Liver (tissue), 9 donors: ENCODE data around the gene LHFPL6. TPM values are rescaled to one million over a fixed set of nuclear protein-coding genes. Genes with fewer than 3 reads are reported as not detected.

Experiments used
- DNase-seq: peaks from one replicate; pipeline ENCODE4 v3.0.0-alpha.2; 2017; ENCODE audit warnings: low spot score
- H3K27ac ChIP-seq, 2 donors: one replicate each; pipeline ENCODE4 v1.7.0; 2013; ENCODE audit warnings: inconsistent platforms in 2 of 2, low read length in 2 of 2, control low read depth in 1 of 2, low read depth in 1 of 2, mild to moderate bottlenecking in 1 of 2
- H3K27me3 ChIP-seq, 4 donors: one replicate each; pipeline versions ENCODE4 v1.6.1 to v1.7.0; 2013; ENCODE audit warnings: low read length in 3 of 4, inconsistent platforms in 1 of 4, mild to moderate bottlenecking in 1 of 4, moderate library complexity in 1 of 4; ENCODE audit not compliant: control insufficient read depth in 4 of 4, insufficient read depth in 4 of 4
- H3K36me3 ChIP-seq, 4 donors: one replicate each; pipeline versions ENCODE4 v1.6.1 to v1.7.0; 2013; ENCODE audit warnings: low read length in 3 of 4, mild to moderate bottlenecking in 3 of 4, low read depth in 1 of 4, moderate library complexity in 1 of 4; ENCODE audit not compliant: control insufficient read depth in 4 of 4, insufficient read depth in 3 of 4
- H3K4me1 ChIP-seq, 4 donors: one replicate each; pipeline versions ENCODE4 v1.6.1 to v1.7.0; 2013; ENCODE audit warnings: low read length in 3 of 4, mild to moderate bottlenecking in 3 of 4, moderate library complexity in 1 of 4; ENCODE audit not compliant: control insufficient read depth in 4 of 4, insufficient read depth in 4 of 4
- H3K4me3 ChIP-seq, 3 donors: one replicate each; pipeline versions ENCODE4 v1.6.1 to v1.7.0; 2013; ENCODE audit warnings: low read length in 3 of 3, control low read depth in 1 of 3, low read depth in 1 of 3, mild to moderate bottlenecking in 1 of 3
- H3K9ac ChIP-seq, 2 donors: one replicate each; pipeline ENCODE4 v1.7.0; 2013; ENCODE audit warnings: low read length in 2 of 2, mild to moderate bottlenecking in 2 of 2, moderate library complexity in 2 of 2, control low read depth in 1 of 2, low read depth in 1 of 2
- H3K9me3 ChIP-seq, 4 donors: one replicate each; pipeline versions ENCODE4 v1.6.1 to v1.7.0; 2013; ENCODE audit warnings: low read length in 3 of 4; ENCODE audit not compliant: control insufficient read depth in 4 of 4
- ATF3 ChIP-seq: IDR thresholded peaks from 2 replicates; pipeline ENCODE4 v1.6.1; 2016; ENCODE audit warnings: antibody characterized with exemption
- CTCF ChIP-seq: fragments of 150-350 bp; IDR thresholded peaks from 2 replicates; pipeline ENCODE4 v1.5.1; 2017; ENCODE audit warnings: improper control_type of control experiment, low read depth, low read length; ENCODE audit not compliant: missing input control
- EGR1 ChIP-seq, 2 donors: IDR thresholded peaks; 2 replicates each; pipeline ENCODE4 v1.6.1; 2016 to 2018; ENCODE audit warnings: antibody characterized with exemption in 2 of 2, low read depth in 2 of 2
- FOXA2 ChIP-seq: IDR thresholded peaks from 2 replicates; pipeline ENCODE4 v1.6.1; 2016; ENCODE audit warnings: antibody characterized with exemption
- GABPA ChIP-seq, 2 donors: IDR thresholded peaks in 1 of 2; conservative IDR thresholded peaks in 1 of 2; 2 replicates each; pipeline ENCODE4 v1.6.1; 2016; ENCODE audit warnings: antibody characterized with exemption in 2 of 2, mild to moderate bottlenecking in 1 of 2, moderate library complexity in 1 of 2
- JUND ChIP-seq, 2 donors: IDR thresholded peaks; 2 replicates each; pipeline ENCODE4 v1.6.1; 2016; ENCODE audit warnings: antibody characterized with exemption in 2 of 2
- MAX ChIP-seq: IDR thresholded peaks from 2 replicates; pipeline ENCODE4 v1.6.1; 2016; ENCODE audit warnings: antibody characterized with exemption
- NR2F2 ChIP-seq: IDR thresholded peaks from 2 replicates; pipeline ENCODE4 v1.6.1; 2016; ENCODE audit warnings: antibody characterized with exemption
- RAD21 ChIP-seq, 2 donors: IDR thresholded peaks; 2 replicates each; pipeline ENCODE4 v1.6.1; 2016; ENCODE audit warnings: antibody characterized with exemption in 2 of 2, mild to moderate bottlenecking in 2 of 2
- RXRA ChIP-seq, 2 donors: IDR thresholded peaks; 2 replicates each; pipeline ENCODE4 v1.6.1; 2017 to 2018; ENCODE audit warnings: antibody characterized with exemption in 2 of 2, mild to moderate bottlenecking in 1 of 2
- SP1 ChIP-seq: IDR thresholded peaks from 2 replicates; pipeline ENCODE4 v1.6.1; 2018; ENCODE audit warnings: antibody characterized with exemption, mild to moderate bottlenecking
- TAF1 ChIP-seq: conservative IDR thresholded peaks from 2 replicates; pipeline ENCODE4 v1.6.1; 2016; ENCODE audit warnings: antibody characterized with exemption, mild to moderate bottlenecking
- YY1 ChIP-seq: IDR thresholded peaks from 2 replicates; pipeline ENCODE4 v1.6.1; 2016; ENCODE audit warnings: antibody characterized with exemption, mild to moderate bottlenecking
- WGBS: extraction: QIAGEN DNeasy Blood & Tissue Kit; methylation state at CpG from one replicate; pipeline ENCODE4 v1.1.7; 2013; 5-methylcytosine and 5-hydroxymethylcytosine counted together
- polyA plus RNA-seq, 2 donors: library from polyadenylated mRNA; stranded (reverse) in 1 of 2; unstranded in 1 of 2; fragments of 200-250 nt in 1 of 2; fragments of >200 nt in 1 of 2; fragmentation: Nextera tagmentation in 1 of 2; extraction: Ambion mirVana in 1 of 2; gene quantifications; one replicate each; pipeline versions ENCODE4 v1.2.1 to v1.2.3, GENCODE V29; 2013 to 2015
- total RNA-seq, 2 donors: library from RNA; depleted of rRNA; stranded (reverse); fragments of >200 nt; gene quantifications; one replicate each; pipeline ENCODE4 v1.2.3, GENCODE V29; 2014
- TF ChIP-seq, protein P1 (sequence below): IDR thresholded peaks from 2 replicates; pipeline ENCODE4 v1.6.1; 2016; ENCODE audit warnings: antibody characterized with exemption, mild to moderate bottlenecking
- TF ChIP-seq, protein P2 (sequence below): IDR thresholded peaks from 2 replicates; pipeline ENCODE4 v1.6.1; 2016; ENCODE audit warnings: antibody characterized with exemption
- donor health status: healthy.
- donor health status: healthy.
- donor health status: healthy.
- donor health status: healthy.
- donor health status: healthy.

LHFPL6 gene
- total and polyA plus RNA-seq, 4 donors: 2.6 to 8.3 (median 5.5) TPM

DNA sequence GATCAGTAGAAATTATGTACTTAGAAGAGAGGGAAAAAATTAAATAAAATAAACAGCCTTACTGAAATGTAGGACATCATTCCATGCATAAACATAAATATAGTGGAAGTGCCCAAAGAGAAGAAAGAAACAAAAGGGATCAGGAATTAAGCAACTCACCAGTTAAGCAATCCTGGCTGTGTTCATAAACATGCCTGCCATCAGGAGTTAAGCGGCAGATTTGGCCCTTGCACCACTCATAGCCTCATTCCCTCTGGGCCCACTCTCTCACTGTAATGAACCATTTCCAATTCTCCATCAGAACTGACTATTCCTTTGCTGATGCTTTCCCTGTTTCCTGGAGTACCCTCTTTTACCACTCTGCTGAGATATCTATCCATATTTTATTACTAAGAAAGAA is 281.4 kb downstream of the LHFPL6 start:
- Histone ChIP-seq H3K36me3 (no peaks in the 10 kb centered on the region), H3K27me3 (no peaks in the 10 kb centered on the region), H3K4me3 (no peak overlapping the region), H3K4me1 (no peaks in the 10 kb centered on the region), H3K9me3 (no peaks in the 10 kb centered on the region), H3K9ac (no peak overlapping the region), H3K27ac (no peak overlapping the region)
- DNase-seq: no peak
- 51% methylated on average over 1 of the region's 1 CpG for WGBS
- TF ChIP-seq YY1 (no peak), RAD21 (IDR thresholded peaks at IDR 0.05) (no peak), RXRA (IDR thresholded peaks at IDR 0.05) (no peak), JUND (IDR thresholded peaks at IDR 0.05) (no peak), SP1 (no peak), MAX (no peak), CTCF (no peak), ATF3 (no peak)
- TF ChIP-seq, protein P1, sequence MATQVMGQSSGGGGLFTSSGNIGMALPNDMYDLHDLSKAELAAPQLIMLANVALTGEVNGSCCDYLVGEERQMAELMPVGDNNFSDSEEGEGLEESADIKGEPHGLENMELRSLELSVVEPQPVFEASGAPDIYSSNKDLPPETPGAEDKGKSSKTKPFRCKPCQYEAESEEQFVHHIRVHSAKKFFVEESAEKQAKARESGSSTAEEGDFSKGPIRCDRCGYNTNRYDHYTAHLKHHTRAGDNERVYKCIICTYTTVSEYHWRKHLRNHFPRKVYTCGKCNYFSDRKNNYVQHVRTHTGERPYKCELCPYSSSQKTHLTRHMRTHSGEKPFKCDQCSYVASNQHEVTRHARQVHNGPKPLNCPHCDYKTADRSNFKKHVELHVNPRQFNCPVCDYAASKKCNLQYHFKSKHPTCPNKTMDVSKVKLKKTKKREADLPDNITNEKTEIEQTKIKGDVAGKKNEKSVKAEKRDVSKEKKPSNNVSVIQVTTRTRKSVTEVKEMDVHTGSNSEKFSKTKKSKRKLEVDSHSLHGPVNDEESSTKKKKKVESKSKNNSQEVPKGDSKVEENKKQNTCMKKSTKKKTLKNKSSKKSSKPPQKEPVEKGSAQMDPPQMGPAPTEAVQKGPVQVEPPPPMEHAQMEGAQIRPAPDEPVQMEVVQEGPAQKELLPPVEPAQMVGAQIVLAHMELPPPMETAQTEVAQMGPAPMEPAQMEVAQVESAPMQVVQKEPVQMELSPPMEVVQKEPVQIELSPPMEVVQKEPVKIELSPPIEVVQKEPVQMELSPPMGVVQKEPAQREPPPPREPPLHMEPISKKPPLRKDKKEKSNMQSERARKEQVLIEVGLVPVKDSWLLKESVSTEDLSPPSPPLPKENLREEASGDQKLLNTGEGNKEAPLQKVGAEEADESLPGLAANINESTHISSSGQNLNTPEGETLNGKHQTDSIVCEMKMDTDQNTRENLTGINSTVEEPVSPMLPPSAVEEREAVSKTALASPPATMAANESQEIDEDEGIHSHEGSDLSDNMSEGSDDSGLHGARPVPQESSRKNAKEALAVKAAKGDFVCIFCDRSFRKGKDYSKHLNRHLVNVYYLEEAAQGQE: no peak
- TF ChIP-seq, protein P2, sequence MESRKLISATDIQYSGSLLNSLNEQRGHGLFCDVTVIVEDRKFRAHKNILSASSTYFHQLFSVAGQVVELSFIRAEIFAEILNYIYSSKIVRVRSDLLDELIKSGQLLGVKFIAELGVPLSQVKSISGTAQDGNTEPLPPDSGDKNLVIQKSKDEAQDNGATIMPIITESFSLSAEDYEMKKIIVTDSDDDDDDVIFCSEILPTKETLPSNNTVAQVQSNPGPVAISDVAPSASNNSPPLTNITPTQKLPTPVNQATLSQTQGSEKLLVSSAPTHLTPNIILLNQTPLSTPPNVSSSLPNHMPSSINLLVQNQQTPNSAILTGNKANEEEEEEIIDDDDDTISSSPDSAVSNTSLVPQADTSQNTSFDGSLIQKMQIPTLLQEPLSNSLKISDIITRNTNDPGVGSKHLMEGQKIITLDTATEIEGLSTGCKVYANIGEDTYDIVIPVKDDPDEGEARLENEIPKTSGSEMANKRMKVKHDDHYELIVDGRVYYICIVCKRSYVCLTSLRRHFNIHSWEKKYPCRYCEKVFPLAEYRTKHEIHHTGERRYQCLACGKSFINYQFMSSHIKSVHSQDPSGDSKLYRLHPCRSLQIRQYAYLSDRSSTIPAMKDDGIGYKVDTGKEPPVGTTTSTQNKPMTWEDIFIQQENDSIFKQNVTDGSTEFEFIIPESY: no peak

GRCh38 chr13:39318161-39318560 is 284.8 kb downstream of the LHFPL6 start:
- Histone ChIP-seq H3K27me3 (no peaks in the 10 kb centered on the region), H3K9me3 (no peaks in the 10 kb centered on the region), H3K4me1 (no peaks in the 10 kb centered on the region), H3K4me3 (no peak overlapping the region), H3K27ac (no peak overlapping the region), H3K36me3 (no peaks in the 10 kb centered on the region), H3K9ac (no peak overlapping the region)
- no peak for DNase-seq
- WGBS: 84% methylated on average over 1 of the region's 1 CpG
- TF ChIP-seq, protein P2: no peak
- TF ChIP-seq RXRA (IDR thresholded peaks at IDR 0.05) (no peak), FOXA2 (no peak), GABPA (IDR thresholded peaks at IDR 0.05 in 1 of 2, conservative IDR thresholded peaks at IDR 0.05 in 1 of 2) (no peak), CTCF (no peak), JUND (IDR thresholded peaks at IDR 0.05) (no peak), TAF1 (no peak), SP1 (no peak), RAD21 (IDR thresholded peaks at IDR 0.05) (no peak), NR2F2 (no peak), EGR1 (IDR thresholded peaks at IDR 0.05; ENCODE audit: low read depth in 2 of 2) (no peak)
- TF ChIP-seq, protein P1: no peak
